GM18870 (cell line): ENCODE measurements around the gene KBTBD12.
"Not testable (repeated sequence)": the region's sequence is repeated elsewhere in the genome, so short reads cannot be mapped to it uniquely, and the experiment has no call there.

Source experiments
- ATAC-seq: cut with Tn5 transposase; IDR thresholded peaks from one replicate; pipeline ENCODE4 v1.9.1; 2021; ENCODE audit warnings: moderate library complexity; ENCODE audit not compliant: unreplicated experiment

Gene KBTBD12

DNA sequence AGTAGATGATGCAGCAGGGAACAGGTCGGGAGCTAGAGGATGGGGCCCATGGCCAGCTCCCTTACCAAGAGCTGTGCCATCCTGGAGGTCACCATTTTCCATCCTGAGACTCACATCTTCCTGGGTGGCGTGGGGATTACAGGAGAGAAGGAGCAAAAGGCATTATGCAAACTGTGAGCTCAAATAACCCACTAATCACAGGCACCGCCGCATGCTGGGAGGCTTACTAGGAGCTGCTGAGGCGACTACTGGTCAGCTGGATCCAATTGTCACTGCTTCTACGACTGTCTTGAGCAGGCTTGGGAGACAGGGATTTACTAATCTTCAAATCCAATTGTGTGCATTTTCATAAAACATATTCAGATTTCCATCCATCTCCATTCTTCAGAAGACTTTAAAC is 12.5 kb upstream of the KBTBD12 start:
- no peak for ATAC-seq

DNA sequence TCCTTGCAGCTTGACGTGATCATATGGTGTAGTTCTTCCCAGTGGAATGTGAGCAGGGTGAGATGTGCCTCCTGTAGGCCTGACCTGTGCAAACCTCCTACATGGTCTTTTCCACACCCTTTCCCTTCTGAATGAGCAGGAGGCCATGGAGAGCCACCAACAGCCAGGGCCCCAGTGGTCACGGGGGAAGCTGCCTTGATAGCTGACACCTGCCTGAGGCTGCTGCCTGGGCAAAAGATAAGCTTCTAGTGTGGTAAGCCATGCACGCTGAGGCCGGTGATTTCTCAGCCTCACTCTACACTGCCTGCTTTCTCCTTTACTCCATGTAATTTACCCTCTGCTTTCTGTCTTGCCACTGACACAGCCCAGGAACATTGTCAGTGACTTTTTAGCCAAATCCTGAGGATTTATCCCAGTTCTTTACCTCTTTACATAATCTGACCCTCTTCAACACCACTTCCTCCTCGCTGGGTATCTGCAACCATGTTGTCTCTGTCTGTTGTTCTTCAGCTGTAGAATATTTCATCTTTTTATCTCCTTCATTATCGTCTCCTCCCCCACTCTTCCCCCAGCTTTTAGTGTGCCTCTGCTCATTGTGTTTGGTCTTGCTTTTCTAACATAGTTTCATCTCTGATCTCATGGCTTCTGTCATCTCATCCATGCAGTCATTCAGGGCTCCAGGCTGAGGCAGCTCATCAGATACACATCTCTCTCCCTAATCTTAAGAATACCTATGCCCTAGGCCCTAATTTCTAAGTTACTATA is 11.2 kb upstream of the KBTBD12 start:
- no peak for ATAC-seq

DNA sequence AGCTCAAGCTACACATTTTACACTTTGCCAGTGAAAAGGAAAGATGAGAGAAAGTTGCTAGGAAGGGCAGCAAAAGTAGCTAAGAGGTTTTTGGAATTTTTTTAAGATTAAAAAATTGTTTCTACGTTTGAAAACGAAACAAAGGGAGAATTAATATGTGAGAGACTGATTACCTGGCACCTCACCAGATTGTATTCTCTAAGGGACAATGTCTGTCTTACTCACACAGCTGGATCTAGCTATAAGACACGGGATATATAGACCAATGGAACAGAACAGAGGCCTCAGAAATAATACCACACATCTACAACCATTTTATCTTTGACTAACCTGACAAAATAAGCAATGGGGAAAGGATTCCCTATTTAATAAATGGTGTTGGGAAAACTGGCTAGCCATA is 9.5 kb upstream of the KBTBD12 start:
- ATAC-seq: no peak

DNA sequence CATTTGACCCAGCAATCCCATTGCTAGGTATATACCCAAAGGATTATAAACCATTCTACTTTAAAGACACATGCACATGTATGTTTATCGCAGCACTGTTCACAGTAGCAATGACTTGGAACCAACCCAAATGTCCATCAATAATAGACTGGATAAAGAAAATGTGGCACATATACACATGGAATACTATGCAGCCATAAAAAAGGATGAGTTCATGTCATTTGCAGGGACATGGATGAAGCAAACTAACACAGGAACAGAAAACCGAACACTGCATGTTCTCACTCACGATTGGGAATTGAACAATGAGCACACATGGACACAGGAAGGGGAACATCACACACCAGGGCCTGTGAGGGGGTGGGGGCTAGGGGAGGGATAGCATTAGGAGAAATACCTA is 8.4 kb upstream of the KBTBD12 start:
- not testable (repeated sequence) for ATAC-seq

DNA sequence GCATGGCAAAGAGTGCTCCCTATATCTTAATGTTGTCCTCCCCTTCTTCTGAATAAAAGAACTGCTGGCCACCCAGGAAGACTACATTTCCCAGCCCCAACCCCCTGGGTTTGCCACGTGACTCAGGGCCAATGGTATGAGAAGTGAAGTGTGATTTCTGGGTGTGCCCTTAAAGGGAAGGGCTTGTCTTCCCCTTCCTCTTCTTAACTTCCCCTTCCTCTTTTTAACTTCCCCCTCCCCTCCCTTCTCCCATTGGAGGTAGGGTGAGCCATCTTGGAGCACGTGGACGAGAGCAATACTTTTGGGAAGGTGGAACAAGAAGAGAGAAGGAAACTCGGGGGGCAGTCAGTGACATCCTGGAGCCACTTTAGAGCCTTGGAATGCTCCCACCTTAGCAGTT is 6.8 kb upstream of the KBTBD12 start:
- ATAC-seq: no peak

DNA sequence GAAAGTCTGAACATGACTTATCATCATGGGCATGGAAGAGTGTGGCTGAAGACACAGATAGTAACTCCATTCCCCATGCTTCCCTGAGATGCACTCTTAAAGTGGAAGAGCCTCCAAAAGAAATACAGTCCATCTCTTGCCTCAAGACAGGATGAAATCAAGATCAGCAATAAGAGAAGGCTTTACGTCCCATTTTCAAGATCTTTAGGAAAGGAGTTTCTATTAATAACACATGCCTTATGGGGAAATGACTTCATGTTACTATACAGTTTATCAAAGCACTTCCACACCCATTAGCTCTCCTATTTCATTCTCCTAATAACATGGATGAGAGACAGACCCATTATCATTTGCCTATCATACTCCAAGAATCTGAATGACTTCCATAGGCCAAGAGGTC is 6.1 kb upstream of the KBTBD12 start:
- no peak for ATAC-seq

DNA sequence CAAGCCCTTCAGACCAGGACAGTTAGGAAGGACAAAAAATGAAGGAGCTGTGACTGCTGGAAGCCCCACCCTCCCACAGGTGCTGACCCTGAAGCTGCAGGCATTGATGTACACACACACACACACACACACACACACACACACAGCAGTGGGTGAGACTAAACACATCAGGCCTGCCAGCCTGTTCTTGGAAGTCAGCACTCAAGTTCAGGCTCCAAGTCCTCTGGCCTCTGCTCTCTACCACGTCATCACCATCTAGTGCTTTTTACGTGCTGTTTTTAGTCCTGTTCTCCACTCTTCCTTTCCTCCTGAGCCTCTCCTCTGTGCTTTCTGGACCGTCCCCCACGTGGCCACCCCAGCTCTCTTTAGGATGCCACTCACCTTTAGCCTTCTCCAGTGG is 5.4 kb upstream of the KBTBD12 start:
- ATAC-seq: no peak

DNA sequence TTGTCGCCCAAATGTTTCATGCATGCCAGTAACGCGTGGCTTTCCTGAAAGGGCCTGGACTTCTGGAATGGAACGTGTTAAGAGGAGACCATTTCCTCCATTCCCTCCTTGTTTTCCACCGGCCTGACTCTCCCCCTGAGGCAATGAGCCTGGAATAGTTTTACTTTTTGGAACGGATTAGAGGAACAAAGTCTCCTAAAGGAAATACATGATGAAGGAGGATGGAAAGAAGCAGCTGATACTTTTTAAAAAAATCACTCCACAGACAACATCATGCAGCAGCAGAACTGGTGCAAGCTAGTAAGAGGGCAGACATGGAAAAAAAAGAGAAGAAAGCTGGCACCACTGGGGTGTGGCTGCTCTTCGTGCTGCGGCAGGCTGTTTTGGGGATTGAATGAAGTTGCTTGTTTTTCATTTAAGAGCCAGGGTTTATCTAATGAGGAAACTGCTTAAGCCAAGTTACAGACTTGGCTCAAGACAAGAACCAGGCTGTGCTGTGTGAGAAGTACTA is 3.6 kb upstream of the KBTBD12 start:
- ATAC-seq: no peak

DNA sequence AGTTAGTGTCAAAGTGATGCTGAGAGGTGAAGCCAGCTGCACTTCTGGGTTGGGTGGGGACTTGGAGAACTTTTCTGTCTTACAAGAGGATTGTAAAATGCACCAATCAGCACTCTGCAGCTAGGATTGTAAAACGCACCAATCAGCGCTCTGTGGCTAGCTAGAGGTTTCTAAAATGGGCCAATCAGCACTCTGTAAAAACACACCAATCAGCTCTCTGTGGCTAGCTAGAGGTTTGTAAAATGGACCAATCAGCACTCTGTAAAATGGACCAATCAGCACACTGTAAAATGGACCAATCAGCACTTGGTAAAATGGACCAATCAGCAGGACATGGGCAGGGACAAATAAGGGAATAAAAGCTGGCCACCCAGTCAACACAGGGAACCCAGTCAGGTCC is 1.2 kb upstream of the KBTBD12 start:
- ATAC-seq: not testable (repeated sequence)

DNA sequence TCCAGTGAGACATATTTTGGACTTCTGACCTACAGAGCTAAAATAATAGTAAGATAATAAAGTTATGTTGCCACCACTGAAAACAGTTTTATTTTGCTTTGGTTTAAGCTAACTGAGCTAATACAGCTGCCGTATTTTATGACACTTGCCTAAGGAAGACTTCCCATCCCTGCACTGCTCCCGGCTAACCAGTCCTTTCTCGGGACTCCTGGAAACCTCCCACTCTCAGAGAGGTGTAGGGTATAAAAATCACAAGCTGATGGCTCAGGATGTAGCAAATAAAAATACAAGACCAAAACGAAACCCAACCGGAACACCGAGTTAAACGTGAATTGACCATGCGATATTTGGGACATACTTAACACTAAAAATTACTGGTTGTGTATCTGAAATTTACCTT is 448 bp upstream of the KBTBD12 start:
- ATAC-seq: no peak

DNA sequence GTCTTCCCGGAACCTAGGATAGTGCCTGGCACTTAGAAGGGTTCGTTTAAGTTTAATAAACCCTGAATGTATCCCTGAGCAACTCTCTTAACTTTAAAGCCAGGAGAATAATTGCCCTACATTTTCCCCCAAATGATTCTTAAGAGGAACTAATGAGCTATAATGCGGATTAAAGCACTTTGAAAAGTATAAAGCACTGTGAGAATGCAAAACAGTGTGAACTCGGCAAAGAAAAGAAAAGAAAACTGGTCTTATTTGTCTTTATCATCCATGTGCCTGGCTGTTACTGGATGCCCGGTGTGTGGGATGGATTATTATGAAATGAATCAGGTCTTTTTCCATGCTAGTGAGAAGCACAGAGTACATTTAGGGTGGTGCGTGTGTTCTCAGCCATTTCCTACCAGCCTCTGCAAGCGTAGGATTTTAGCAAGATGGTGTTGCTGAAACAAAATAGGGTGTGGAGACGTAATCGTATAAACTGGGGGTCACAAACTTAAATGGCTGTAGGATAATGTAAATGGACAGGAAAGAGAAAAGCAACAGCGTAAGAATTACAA is 983 bp downstream of the KBTBD12 start:
- no peak for ATAC-seq

DNA sequence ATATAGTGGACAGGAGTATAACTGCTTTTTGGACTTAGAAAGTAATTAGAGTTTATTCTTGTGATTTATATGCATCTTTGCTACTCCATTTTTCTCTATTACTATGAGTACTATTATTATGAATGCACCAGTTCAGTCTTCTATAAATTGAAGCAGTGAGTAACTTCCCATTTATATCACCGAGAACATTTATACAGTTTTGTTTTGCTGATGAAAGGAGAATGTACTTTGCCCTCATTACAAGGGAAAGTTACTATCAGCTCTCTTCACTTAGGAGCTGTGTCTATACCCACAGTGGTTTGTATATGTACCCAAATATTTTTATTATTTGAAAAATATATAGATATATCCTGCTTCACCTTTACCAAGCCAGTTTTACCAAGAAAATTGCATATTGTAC is 5.7 kb downstream of the KBTBD12 start:
- no peak for ATAC-seq

DNA sequence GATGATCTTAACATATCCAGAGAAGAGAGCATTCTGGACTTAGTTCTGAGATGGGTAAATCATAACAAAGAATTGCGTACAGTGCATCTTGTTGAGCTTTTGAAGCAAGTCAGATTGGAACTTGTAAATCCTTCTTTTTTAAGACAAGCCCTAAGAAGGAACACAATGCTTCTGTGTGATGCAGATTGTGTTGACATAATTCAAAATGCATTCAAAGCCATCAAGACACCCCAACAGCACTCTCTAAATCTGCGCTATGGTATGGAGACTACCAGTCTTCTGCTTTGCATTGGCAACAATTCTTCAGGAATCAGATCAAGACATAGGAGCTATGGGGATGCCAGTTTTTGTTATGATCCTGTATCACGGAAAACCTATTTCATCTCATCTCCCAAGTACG is 8.6 kb downstream of the KBTBD12 start:
- ATAC-seq: no peak

DNA sequence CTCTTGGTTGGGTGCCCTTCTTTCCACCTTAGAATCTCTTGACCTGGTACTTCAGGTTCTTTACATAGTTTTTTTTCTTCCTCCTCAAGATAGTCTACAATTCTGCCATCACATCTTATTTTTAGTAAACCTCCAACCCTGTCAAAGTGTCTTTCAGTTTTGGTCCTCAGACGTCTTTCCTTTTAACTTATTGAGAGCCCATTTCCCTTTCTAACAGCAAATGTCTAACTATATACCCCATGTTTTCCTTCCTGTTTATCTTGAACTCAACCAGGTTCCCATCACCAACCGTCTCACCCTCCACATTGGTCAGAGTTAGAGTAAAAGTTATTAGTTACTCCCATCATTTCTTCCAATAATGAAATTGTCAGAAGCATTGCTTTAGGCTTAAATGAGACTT is 10.4 kb downstream of the KBTBD12 start:
- no peak for ATAC-seq

DNA sequence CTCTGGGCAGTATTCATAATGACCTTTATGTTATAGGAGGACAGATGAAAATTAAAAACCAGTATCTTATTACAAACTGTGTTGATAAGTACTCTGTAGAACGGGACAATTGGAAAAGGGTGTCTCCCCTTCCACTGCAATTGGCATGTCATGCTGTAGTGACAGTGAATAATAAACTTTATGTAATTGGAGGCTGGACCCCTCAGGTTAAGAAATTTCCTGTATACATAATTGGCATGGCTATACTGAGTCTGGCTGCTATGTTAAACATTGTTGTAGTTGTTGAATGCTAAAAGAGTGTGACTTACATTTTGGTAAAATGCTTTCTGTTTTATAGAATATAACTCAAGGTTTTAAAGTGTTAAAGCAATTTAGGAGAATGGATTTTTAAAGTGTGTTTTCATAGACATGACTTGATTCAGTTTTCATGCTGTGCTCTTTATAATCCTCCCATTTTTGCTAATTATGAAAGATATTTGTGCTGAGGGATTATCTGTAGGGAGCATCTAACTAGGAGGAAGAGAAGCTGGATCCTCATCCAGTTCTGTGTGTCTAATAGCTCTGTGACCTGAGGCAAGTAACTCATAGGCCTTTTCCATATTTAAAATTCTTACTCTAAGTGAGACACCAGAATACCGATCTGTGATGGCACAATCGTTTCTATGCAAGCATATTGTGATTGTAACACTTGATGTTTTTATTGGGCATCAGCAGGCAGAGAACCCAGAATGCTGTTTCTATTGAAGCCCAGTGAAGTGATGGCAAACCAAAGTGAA is 13.0 kb downstream of the KBTBD12 start:
- ATAC-seq: no peak

DNA sequence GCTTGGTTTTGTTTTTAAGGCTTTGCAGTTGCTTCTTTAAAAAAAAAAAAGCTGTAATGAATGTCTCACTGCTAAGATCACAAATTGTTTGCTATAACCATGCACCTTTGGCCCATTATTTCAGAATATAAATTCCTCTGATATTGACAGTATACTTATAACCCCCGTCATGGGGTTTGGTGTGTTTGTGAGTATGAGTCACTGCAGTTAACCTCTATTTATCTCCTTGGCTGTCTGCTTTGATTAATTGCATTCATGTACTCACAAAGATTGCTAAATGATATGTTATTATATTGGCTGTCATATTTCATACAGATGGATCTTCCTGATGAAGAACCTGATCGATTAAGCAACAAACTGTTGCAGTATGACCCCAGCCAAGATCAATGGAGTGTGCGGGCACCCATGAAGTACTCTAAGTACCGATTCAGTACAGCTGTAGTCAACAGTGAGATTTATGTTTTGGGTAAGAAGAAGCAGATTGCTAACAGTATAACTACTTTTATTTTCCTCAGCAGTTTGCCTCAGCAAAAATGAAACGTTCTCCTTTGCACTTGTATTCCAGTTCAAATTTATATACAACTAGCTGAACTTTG is 14.9 kb downstream of the KBTBD12 start:
- ATAC-seq: no peak

DNA sequence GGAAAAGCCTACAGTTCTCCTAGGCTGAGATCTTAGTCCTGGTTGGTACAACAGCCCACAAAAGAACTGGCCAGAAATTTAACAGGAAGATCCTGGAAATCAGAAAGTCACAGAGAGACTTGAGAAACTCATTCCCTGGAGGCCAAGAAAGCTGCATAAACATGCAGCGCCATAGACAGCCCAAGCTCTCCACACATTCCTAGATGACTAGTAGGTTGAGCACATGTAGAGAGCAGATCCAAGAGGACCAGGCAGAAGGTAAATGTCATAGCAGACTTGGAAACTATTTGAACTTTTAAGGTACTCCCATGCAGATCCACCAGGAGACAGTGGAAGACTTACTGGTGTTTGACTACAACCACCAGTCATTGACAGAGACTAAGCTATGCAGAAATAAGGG is 18.4 kb downstream of the KBTBD12 start:
- ATAC-seq: no peak

DNA sequence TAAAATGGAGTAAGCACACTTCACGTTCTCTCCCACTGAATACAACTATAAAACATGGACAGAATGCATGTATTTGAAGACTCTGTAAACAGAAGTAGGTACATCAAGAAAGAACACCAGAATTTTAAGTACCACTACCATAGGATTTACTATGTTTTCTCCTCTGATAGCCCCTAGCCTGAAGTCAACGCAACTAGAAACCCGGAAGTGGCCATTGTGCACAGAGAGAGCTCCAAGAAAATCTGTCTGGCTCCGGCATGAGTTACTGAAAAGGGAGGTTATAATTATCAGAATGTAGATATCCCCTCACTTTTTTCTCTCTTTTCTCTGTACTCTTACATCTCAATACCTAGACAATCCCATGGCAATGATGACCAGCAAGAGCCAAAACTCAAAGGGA is 23.8 kb downstream of the KBTBD12 start:
- no peak for ATAC-seq

DNA sequence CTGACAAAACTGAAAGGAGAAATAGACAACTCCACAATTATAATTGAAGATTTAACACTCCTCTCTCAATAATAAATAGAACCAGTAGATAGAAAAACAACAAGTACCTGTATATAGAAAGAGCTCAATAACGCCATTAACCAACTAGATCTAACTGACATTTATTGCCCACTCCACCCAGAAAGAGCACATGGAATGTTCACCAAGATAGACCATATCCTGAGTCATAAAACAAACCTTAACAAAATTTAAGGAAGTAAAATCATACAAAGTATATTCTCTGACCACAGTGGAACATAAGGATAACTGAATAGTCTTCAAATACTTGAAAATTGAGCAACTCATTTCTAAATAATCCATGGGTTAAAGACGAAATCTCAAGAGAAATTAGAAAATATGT is 25.1 kb downstream of the KBTBD12 start:
- no peak for ATAC-seq

DNA sequence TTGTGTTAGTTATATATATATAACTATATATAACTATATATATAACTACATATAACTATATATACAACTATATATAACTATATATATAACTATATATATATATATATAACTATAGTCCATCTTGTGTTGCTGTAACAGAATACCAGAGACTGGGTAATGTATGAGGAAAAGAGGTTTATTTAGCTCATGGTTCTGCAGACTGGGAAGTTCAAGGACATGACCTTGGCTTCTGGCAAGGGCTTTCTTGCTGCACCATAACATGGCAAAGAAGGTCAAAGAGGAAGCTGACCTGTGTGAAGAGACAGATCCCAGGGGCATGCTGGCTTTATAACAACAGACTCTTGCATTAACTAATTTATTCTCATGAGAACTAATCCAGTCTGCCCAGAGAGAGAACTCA is 27.6 kb downstream of the KBTBD12 start:
- ATAC-seq: no peak

DNA sequence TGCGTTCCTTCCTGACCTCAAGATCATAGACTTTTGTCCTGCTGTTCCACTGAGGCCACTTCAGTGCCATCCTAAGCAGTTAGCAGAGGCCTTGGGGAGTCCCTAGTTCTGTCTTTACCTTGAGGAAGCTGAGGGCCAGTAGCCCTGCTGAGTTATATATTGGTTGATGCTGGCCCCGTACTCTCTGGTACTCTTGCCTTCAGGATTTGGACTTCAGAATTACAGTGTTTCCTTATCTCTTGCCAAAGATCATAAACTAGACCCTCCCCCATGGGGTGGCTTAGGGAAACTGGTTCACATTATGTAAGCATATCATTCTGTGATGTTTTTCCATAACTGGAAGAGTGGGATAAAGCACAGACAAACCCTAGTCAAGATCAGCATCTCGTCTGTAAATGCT is 33.2 kb downstream of the KBTBD12 start:
- ATAC-seq: no peak
